ENCODE measurements around the gene LMTK3.
A peak's percentile ranks its signal among the peaks of the same experiment; 100 is the strongest.
"Not testable (repeated sequence)": the region's sequence is repeated elsewhere in the genome, so short reads cannot be mapped to it uniquely, and the experiment has no call there.

Gene LMTK3

DNA sequence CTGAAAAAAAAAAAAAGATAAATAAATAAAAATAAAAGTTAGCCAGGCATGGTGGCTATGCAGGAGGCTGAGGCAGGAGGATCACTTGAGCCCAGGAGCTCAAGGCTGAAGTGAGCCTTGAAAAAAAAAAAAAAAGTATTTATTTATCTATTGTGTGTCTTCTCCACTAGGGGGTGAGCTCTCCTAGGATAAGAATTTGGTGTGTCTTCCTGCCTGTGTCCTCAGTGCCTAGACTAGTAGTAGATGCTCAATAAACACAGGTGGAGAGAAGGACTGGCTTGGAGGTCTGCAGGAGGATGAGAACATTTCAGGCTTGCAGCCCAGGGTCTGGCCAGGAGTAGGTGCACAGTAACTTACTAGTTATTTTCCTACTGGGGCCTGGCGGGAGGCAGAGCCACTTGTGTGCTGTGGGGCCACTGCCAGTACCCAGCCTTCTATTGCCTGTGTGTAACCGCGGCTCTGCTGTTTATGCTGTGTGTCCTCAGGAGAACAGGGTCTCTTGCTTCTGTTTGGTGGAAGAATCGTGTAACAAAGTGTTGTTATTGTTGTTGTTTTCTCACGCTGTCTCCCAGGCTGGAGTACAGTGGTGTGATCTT is 5.4 kb downstream of the LMTK3 start:
- peak in 1 of 2 donors; percentile 31 for ATAC-seq

DNA sequence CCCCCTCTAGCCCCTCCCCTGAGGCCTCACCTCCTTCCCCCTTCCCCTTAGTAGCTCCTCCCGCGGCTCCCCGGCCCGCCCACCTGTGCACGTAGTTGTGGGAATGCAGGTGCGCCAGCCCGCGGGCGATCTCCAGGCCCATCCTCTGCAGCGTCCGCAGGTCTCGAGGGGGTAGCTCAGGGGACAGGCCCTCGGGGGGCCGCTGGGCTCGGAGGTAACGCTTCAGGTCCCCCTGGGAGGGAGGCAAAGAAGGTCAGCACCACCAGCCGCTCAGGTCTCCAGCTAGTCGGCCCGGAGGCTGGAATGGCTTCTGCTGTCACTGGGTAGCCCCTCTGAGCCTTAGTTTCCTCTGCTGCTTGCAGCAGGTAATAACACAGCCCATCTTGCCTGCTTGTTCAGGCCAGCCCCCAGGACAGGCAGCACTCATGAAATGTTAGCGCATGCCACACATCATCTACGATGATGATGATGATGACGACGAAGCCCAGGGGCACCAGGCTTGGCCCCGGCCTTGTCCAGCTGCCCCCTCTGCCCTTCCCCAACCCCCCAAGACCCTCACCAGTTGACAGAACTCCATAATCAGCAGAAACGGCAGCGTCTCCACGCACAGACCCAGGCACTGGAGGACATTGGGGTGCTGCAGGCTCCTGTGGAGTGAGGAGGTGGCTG is 9.2 kb downstream of the LMTK3 start:
- ATAC-seq, result no peak

DNA sequence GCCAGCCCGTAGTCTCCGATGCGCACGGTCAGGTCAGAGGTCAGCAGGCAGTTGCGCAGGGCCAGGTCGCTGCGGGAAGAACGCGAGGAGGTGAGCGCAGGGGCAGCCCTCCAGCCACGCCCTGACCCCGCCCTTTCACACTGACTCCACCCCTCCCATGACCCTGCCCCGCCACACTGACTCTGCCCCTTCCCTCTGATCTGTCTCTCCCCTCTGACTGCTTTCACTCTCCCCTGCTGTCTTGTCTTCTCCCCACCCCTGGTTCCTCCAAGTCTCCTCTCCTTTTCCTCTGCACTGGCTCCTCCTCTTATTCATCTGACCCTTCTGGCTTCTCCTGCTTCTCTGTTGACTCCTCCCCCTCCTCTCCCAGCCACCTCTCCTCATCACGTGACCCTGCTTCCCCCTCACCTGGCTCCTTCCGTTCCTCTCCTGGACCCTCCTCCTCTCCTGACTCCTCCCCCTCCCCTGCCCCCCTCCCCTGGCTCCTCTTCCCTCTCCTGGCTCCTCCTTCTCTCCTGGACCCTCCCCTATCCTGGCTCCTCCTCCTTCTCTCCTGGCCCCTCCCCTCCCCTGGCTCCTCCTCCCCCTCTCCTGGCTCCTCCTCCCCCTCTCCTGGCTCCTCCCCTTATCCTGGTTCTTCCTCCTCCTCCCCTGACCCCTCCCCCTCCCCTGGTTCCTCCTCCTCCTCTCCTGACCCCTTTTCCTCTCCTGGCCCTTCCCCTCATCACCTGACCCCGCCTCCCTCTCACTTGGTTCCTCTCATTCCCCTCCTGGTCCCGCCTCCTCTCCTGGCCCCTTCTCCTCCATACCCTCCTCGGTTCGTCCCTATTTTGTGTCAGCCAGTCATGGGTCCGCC is 9.9 kb downstream of the LMTK3 start:
- ATAC-seq, result peak; percentile 64 to 66

DNA sequence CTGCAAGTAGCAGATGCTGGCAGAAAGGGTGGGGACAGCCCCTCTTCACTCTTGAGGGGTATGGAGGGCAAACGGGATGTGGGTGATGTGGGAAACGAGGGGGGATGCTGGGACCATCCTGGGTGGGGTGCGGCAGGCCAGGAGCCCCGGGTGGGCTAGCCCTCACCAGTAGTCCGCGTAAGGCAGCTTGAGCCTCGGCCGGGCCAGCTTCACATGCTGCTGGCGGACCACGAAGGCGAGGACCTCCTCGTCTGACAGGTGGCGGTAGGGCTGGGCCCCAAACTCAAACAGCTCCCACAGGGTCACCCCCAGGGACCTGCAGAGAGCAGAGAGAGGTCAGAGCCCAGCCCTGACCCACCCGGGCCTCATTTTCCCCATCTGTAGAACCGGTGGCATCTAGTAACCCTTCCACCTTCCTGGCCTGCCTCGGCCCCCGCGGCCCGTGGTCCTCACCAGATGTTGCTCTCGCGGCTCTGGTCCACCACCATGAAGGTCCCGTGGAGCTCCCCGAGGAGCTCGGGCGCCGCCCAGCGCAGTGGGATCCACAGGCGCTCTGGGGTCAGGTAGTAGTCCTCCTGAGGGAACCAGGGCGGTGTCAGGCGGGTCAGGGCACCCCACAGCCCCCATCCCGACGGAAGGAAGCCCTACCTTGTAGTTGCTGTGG is 10.7 kb downstream of the LMTK3 start:
- ATAC-seq, result no peak

DNA sequence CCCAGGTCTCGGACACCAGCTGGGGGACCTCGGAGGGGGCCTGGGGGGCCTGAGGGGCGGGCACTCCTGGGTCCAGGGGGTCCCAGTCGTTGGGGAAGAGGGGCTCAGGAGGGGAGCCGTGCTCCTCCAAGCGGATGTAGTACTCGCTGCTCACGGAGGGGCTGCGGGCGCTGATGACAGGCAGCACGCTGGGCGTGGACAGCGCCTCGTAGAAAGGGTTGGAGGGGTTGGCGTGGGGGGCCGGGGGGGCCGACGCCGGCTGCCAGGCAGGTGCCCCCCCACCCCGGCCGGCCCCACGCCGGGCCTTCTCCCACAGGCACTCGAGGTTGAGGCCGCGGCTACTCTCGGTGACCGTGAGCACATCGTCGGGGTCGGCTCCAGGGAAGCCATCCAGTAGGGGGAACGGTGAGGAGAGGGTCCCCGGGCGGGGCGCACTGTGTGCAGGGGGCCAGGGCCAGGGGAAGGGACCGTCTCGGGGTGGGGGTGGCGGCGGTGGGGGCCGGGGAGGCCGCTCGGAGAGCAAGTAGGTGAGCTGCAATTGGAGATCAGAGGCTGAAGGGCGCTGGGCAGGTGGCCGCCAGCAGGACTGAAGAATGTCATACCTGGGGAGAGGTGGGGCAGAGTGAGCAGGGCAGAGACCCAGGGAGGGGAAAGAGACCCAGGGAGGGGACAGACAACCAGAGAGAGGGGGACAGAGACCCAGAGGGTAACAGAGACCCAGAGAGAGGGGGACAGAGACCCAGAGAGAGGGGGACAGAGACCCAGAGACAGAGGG is 12.1 kb downstream of the LMTK3 start:
- ATAC-seq, result no peak

DNA sequence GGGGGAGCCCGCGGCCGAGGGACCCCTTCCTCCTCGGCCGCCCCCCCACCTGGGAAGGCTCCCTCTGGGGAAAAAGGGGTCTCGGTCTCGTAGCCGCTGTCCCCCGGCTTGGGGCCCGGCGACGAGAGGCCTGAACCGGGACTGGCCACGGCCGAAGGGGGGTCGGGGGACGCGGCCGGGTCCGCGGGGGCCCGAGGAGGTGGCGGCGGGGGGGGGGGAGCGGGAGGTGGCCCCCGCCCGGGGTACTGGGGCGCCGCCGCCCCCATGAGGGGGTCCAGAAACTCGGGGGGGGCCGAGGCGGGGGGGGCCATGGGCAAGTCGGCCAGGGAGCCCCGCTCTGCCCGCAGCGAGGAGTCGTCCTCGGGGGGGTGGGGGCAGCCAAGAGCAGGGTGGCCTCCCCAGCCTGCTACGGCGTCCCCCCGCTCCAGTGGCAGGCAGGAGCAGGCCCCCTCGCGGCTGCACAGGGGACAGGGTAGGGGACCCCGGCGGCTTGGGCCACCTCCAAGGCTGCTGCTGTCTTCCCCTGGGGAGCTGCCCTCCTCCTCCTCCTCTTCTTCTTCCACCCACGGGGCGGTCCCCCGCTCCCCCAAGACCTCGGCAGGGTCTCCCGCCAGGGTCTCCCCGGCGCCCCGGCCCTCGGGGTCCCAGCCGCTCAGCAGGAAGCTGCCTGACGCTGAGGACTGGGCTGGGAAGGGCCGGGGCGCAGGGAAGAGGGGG is 12.9 kb downstream of the LMTK3 start:
- no peak for ATAC-seq

DNA sequence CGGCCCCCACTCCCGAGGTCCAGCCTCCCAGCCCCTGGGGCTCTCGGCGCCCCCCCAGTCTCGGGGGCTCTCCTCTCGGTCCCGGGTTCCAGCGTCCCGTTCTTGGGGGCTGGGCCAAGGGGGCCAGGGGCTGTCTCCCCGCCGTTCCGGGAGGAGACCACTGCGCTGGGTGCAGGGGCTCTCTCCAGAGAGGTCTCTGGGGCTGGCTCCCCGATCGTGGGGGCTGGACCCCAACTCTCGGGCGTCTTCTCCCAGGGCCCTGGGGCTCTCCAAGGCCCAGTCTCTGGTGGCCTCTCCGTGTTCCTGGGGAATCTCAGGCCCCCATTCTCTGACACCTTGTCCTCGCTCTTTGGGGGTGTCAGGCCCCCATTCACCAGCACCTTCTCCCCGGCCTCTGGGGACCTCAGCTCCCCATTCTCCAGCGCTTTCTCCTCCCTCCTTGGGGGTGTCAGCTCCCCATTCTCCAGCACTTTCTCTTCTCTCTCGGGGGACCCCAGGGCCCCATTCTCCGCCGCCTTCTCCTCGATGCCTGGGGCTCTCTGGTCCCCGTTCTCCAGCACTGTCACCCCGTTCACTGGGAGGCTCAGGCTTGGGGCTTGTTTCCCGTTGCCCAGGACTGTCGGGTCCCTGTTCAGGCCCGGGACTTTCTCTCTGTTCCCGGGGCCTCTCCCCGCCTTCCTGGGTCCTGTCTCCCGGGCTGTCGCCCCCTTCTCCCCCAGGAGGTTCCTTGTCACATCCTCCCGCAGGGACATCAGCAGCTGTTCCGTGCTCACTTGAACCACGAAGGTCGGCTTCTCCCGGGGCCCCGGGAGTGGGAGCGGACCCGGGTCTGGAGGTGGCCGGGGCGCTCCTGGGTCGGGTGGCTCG is 13.7 kb downstream of the LMTK3 start:
- no peak for ATAC-seq

DNA sequence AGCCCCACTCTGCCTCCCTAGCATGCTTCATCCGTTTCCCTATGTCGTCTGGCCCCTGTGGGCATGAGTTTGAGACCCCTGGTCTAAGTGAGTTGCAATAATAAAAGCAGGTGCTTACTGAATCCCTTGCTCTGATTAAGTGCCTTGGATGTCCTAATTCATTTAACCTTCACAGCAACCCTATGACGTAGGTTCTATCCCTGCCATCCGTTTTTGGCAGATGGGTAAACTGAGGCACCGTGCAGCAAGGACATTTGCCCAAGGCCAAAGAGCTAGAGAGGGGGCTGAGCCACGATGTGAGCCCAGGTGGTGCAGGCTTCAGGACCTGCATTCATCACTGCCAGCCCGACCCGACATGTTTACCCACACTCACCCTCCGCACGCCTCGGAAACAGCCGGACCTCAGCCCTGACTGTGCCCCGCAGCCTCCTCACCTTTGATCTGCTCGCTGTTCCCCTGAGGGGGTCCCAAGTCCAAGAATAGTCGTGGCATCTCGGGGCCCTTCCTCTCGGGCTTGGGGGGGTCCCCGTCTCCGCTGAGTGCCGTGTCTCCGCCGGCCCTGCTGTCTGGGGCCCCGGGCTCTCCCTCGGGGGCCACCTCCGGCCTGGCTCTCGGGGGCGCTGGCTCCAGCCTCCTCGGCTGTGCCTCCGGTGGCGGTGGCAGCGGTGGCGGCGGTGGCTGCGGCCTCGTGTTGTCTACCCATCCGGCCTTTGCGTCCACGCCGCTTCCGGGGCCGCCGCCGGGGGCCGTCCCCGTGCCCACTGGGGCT is 14.5 kb downstream of the LMTK3 start:
- ATAC-seq, result no peak

DNA sequence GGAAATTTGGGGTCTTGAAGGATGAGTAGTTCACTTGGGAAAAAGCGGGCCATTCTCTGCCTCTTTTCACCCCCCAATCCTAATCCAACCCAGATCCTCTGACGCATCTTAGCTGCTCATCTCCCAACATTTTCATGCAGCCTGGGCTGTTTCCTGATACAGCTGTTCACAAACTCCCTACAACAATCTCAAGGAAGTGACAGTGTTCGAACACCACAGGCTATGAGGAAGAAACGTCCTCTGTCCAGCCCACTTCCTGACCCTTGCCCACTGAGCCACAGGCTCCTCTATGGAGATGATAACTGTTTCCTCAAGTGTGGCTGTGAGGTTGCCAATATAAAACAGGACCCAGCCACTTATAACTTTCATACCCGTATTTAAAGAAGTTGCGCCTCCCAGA is 16.2 kb downstream of the LMTK3 start:
- no peak for ATAC-seq

DNA sequence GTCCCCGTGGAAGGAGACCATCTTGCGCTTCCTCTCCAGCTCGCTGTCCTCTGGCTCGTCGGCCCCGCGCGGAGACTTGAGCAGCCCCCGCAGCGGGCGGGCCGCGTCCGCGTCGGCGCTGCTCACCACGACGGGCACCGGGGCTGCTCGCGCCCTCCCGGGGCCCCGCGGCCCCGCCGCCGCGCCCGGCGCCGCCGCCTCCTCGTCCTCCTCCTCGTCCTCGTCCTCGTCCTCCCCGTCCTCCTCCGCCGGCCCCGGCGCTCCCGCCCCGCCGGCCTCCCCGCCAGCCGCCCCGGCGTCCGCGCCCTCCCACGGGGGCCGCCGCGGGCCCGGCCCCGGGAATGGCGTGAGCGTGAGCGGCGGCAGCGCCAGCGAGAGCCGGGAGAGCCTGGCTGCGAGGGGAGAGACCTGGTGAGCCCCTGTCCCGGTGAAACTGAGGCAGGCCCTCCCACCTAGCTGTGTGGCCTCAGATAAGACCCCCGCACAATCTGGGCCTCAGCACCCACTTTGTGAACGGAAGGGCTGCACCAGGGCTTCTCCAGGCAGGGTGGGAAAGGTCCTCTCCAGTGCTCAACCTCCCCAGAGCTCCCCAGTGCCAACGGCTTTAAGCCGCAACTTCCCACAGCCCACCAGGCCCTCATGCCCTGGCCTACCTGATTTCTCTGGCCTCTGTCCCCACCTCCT is 17.8 kb downstream of the LMTK3 start:
- peak; percentile 9 to 14 for ATAC-seq

DNA sequence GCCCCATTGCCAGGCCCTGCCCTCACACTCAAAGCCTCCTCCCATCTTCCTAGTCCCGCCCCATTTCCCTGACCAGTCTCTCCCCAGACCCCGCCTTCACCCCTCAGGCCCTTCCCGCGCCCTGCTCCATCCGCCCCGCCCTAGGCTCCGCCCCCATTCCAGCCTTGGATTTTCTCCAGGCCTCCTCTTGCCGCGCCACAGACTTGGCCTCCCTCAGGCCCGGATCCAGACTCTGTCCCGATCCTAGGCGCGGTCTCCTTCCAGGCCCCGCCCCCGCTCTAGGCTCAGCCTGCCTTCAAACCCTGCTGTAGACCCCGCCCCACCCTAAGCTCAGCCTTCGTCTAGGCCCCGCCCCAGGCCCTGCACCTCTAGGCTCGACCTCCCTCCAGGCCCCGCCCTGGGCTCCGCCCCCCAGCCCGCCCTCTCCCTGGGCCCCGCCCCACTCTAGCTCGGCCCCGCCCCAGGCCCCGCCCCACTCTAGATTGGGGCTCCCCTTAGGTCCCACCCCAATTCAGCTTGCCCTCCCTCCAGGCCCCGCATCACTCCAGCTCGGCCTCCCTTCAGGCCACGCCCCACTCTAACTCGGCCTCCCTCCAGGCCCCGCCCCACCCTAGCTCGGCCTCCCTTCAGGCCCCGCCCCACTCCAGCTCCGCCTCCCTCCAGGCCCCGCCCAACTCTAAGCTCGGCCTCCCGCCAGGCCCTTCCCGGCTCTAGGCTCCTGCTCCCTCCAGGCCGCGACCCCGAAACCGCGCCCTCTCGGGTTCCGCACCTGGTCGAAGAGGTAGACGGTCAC is 18.5 kb downstream of the LMTK3 start:
- ATAC-seq, result peak; percentile 61 to 68

DNA sequence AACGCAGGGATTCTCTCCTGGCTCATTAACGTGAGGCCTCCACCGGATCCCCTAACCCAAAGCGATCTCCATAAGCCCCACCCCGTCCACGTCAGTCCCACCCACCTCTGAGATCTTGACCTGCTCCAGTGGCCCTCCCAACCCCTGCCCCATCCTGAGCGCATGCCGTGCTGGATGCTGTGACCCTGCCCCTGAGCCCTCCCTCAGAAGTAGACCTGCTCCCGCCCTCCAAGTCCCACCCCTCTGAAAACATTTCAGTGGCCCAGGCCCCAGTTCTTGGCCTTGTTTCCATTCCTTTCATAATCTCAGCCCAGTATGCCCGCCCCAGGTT is 19.9 kb downstream of the LMTK3 start:
- ATAC-seq, result no peak

DNA sequence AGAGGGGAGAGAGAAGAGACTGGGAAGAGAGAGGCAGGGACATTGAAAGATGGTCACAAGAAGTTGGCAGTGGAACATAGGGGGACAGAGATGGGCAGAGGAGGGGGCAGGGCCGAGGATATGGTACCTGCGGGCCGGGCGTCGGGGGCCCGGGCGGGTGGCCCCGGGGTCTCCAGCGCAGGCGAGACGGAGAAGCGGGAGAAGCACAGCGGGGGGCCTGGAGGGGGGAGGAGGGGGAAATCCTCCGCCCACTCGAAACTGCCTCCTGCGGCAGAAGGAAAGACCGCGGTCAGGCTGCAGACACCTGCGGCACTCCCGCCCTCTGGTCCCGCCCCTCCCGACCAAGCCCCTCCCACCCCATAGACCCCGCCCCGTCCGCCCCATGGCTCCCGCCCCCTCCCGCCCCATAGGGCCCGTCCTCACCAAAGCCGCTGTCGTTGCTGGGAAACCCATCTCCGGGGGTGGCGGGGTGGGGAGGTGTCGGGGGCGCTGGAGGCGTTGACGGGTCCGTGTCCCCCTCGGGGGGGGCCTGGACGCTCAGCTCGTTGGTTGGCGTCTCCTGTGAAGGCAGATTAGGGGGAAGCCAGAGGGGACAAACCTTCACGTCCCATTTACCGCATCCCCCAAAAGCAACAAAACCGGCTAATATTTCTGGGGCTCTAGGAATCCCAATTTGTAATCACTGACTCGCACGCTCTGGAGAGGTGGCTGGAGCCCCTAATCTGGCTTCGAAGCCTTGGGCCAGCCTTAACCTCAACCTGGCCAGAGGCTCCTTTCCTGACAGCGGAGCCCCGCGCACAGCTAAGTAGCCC is 20.4 kb downstream of the LMTK3 start:
- no peak for ATAC-seq

DNA sequence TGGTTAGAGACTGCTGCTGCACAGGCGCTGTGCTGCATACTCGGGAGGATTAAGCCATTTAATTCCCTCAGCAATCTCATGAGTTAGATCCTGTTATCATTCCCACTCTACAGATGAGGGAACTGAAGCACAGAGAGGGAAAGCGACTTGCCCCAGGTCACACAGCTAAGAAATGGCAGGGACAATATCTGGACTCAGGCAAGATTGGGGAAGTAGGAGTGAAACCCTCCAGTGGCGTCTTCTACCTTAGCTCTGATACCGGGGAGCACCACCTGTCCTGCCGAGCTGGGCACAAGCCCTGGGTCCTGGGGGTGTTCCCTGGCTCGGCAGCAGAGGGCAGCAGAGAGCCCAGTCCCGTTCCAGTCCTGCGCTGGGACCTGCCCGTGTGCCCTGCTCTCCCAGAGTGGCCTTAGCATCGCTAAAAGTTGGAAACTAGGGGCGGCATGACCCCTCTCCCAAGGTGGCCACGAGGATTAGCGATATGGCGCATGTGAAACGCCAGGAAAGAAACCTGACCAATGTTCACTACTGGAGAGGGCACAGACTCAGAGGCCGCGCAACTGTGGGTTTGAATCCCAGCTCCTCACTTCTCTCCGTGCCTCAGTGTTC is 21.9 kb downstream of the LMTK3 start:
- ATAC-seq, result peak; percentile 50 to 68

DNA sequence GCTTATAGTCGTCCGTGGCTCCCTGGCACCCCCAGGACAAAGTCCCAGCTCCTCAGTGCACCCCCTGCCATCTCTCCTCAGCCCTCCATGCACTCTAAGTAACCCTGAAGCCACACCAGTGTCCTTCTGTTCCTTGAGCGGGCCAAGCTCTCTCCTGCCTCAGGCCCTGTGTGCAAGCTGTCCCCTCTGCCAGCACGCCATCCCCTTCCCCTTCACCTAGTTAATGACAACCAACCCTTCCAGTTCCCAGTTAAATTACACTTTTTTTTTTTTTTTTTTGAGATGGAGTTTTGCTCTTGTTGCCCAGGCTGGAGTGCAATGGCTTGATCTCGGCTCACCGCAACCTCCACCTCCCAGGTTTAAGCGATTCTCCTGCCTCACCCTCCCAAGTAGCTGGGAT is 23.2 kb downstream of the LMTK3 start:
- ATAC-seq, result not testable (repeated sequence)

DNA sequence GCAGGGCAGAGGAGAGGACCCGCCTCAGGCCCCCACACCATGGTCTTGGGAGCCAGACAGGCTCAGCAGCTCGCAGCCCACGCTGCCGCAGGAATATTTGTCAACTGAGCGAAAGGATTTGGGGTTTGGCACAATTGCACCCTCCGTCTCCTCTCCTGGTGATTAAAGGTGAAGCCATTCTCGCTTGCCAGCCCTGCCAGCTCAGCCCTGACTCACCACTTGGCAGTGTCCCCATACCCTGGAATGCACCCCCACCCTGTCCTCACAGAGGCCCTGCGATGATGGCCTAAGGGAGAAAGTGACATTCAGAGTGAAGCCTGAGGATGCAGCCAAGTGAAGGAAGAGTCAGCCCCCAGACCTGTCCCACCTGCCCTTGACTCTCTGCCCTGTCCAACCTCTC is 23.7 kb downstream of the LMTK3 start:
- no peak for ATAC-seq

DNA sequence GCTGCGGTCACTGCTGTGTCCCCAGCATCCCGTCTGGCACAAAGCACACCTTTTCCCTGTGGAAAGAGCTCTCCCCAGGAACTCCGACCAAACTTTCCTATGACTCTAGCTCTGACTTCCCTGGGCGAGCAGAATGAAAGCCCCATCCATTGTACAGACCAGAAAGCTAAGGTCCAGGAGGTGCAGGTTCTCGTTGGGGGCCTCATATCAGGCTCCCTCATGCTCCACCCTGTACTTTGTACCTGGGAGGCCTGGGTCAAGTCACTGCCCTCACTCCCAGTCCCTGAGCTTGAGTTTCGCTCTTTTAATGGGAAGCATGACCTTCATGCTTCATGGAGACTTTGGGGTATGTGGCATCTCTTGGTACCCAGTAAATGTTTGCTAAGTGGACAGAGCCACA is 24.1 kb downstream of the LMTK3 start:
- no peak for ATAC-seq

Data from activated CD4-positive, CD25-positive, alpha-beta regulatory T cell treated with anti-CD3 and anti-CD28 coated beads, Interleukin-2, amount 50 U/mL, for 24 hours (primary cell).